ENCODE data around the gene PTF1A.

Gene PTF1A

GRCh38 chr10:23187155-23187554, 5.0 kb upstream of the PTF1A start:
- DNase-seq: no peak

- DNase-seq: no peak
Measured at GRCh38 chr10:23189024-23189423, 3.1 kb upstream of the PTF1A start.

DNA sequence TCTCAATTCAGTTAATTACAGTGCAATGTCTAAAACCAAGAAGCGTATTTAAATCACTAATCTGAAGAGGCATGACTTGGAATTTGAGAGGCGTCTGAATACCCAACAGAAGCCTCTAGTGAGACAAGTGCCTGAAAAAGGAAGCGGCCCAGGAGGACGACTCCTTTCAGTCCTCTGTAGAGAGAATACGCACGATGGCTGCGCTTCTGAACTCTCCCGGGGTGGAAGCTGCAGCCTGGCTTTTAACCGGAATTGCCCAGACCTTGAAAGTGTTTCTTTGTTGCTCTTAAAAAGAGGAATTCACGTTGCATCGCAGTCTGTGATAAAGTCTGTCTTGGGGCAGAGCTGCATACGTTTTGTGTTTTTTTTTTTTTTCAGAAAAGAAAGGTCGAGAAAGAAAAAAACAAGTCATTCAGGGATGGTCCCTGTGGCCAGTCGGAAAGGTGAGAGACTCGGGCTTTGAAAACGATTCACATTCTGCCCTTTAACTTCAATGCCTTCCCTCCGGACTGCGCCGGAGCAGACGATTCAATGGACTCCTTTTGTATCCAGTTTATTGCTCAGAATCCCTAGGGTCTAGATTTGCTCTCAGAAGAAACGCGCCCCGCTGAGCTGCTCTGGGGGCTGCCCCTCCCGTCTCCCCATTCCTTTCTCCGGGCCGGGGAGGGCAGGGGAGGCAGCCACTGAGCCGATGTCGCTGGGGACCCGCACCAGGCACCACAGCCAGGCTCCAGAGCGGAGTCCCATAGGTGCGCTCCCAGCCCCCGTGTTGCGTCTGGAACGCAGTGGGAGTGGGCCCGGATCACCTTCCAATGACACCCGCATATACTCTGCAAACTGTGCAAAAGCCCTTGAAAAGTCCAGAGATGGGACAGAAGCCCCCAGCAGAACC, 994 bp upstream of the PTF1A start:
- no peak for DNase-seq

GRCh38 chr10:23192712-23193434, 761 bp downstream of the PTF1A start:
- DNase-seq: peak in 1 of 2 experiments; percentile 2

DNA sequence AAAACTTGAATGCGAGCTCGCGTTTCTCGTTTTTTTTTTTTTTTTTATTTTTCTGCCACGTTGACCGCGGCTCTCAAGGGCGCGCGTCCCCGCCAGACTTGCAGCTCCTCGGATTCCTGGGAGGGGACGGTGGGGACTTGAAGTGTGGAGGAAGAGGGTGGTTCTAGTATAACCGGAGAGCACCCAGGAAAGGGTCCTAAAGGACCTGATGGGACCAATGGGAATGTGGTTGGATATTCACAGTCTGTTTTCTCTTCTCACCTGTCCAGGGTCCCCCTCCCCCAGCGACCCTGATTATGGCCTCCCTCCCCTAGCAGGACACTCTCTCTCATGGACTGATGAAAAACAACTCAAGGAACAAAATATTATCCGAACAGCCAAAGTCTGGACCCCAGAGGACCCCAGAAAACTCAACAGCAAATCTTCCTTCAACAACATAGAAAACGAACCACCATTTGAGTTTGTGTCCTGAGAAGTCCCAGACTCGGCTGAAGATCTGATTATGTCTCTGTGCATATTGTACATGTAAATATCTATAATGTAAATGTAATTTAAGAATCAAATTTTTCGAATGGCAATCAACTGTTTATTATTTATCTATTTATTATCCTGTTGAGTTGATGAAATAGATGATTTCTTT, 1.4 kb downstream of the PTF1A start:
- no peak for DNase-seq

DNA sequence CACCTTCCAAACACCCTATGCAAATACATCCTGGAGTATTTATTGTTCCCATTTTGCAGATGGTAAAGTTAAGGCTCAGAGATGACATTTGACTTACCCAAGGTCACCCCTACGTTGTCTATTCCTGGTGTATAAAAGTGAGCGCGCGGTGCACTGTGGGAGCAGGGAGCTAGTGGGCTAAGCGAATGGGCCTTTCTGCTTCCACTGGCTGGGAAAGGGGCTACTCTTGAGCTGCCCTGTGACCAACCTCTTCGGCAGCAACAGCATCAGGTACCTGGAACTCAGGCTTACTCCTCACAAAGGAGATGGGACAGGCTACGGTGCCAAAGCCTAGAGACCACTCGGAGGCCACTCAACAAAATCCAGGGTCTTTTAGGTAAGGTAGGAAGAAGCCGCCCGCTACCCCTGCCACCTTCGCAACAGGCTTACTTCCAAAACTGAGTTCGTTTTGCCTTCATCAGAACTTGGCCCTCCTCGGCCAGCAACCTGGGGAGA, 2.4 kb downstream of the PTF1A start:
- no peak for DNase-seq

GRCh38 chr10:23194966-23195845, 3.1 kb downstream of the PTF1A start:
- no peak for DNase-seq

GRCh38 chr10:23195846-23196600, 3.9 kb downstream of the PTF1A start:
- no peak for DNase-seq

DNA sequence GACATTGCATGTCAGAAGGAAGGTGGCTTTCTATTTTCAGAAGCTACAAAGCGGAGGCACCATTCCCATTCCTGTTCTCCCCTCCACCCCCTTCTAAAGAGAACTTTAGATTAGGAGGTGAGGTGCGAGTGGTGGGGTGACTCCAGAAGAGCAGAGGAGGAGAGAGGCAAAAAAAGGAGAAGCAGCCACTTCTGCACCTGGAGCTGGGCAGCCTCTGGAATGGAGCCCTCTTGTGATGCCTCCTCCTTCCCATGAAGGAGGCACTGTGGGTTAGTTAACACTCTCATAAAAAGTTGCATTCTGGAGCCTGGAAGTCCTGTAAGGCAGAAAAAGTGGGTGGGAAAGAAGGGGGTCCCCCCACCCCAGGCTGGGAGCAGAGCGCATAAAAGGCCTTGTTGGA, 4.8 kb downstream of the PTF1A start:
- DNase-seq: no peak

DNA sequence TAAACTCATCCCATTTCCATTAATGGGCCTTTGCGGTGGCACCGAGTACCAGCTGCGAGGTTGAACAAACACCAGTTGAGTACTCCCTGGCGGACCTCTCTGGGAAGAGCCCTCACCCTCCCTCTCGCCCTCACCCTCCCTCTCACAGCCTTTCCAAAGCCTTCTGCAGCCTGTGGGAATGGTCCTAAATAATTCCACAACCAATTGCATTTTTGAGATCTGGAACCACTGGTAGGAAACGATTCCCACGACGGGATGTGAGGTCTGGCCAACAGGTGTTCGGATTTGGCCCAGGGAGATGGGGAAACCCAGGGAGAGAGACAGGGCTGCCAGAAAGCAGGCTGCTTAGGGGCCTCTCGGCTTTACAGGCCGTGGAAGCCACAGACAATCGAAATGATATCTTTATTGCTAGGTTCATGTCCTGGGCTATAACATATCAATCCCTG, 5.3 kb downstream of the PTF1A start:
- no peak for DNase-seq

- DNase-seq: no peak
Measured at GRCh38 chr10:23198610-23198939, 6.5 kb downstream of the PTF1A start.

DNA sequence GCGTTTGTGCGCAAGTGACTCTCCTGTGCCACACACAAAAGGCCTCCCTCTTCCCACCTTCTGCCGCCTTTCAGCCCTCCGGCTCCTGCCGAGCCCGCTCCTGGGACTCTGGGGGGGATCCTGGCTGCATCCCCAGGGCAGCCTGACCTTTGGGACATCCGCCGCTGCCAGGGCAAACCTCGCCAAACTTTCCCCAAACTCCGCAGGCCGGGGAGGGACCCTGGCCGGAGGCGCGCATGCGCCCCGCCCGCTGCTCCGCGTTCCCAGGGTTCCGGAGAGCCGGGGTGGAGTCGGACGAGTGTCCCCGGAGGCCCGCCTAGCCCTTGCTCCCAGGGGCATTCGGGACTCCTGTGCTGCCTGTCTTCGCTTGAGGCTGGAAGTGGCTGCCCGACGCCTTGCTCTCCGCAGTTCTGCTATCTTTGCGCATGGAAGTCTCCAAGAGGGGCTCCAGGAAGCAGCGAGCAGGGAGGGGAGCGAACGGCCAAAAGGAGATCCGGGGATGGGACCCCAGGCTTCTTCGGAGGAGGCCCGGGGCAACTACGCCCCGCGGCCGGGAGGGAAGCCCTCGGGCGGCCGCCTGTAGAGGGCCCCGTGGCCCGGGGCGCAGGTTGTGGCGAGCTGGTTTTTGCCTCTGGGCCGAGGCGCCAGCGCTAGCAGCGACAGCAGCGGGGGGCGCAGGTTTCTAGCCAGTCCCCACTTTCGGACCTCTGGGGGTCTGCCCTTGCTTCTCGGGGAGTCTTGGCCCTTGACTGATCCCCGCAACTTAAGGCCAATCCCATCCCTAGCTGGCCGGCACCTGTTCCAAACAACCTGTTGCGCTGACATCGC, 7.0 kb downstream of the PTF1A start:
- DNase-seq: no peak

GRCh38 chr10:23199768-23200511, 7.8 kb downstream of the PTF1A start:
- DNase-seq: no peak

- no peak for DNase-seq
Measured at GRCh38 chr10:23200586-23200985, 8.5 kb downstream of the PTF1A start.

- DNase-seq: no peak
Measured at GRCh38 chr10:23200997-23201652, 9.0 kb downstream of the PTF1A start.

DNA sequence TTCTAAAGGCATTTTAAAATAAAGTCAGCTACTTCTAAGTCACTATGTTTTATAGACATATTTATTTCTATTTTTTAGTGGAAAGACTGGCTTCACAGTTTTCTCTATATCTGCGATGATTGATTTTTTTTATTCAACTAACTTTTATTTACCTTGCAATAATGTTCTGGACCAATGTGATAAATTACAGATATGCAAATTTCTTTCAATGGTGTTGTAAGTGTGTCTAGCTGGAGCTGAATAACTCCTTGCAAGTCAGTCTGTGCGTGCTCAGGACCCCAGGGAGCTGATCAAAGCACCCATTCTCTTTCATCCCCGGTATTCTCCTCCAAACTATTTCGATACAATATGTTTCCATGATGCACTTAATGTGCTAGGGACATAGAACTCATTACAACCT, 9.7 kb downstream of the PTF1A start:
- no peak for DNase-seq

DNA sequence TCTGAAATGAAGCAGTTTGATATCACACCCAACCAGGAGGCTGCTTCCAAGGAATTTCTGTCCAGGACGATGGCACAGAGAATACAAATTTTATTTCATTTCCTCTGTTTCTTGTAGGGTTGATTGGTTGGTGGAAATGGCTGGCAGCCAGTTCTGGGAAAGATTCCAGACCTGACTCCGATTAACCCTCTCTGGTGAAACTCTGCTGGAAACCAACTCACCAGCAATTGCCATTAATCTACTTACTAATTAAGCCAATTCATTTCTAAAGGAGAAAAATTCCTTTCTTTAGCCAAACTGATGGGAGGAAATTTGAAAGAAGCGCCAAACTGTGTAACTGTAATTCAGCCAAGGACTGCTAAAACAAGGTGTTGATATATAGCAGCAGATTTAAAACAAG, 10.7 kb downstream of the PTF1A start:
- no peak for DNase-seq

DNA sequence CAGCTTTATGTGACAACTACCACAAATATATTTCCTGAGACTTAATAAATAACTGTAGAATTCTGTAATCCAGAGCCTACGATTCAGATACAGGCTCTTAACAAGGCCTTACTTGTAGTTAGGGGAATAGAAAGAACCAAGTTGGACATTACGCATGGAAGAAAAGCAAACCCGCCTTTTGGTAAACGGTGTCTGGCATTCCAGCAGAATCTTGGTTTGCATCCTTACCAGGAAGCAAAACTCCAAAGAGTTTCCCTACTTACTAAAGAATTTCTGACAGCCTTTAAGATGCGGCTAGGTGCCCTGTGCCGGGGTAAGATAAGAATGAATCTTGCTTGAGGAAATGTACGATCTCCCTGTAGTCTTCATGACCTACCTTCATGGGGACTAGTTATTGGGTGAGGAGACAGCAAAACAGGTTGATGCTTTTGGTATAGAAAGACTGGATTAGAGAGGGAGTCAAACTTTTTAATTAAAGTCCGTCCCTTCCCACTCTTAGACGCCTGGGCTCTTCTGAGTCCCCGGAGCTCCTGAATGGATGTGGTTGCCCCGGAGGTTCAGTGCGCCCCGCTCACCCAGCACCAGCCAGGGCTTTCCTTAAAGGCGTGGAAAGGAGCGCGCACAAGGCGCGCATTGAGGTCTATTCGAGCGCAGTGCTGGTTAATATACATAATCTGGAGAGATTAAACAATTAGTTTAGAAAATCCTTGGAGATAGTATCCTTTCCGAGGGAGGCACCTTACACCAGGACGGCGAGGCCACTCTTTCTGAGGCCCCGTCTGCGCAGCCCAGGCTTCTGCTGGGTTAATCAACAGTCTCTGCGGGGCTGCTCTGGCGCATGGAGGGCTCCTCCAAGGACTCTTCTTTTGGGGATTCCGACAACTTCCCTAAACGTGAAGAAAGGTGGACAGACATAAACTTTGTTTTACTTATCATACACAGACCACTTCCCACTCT, 11.5 kb downstream of the PTF1A start:
- DNase-seq: no peak

All from NCI-H1930 (cell line).